ENCODE data around the gene SHANK1.

SHANK1 gene

GRCh38 chr19:50652722-50653121 is 66.9 kb downstream of the SHANK1 start:
- DNase-seq (ENCODE audit: low read depth, low spot score) = no peak

GRCh38 chr19:50651174-50651573 is 68.4 kb downstream of the SHANK1 start:
- no peak for TF ChIP-seq CTCF (IDR thresholded peaks at IDR 0.05; ENCODE audit: insufficient read depth, low read length, missing control alignments)
- ChIA-PET POLR2A (no interaction called here), CTCF (interaction anchor here (1.0 kb wide), 1 partner anchor 19 kb away, joined by 3 read pairs; no protein-coding TSS in a partner anchor)
- H3K4me3 ChIP-seq (ENCODE audit: low read depth, low read length) = no peak overlapping the region
- no peak for DNase-seq (ENCODE audit: low read depth, low spot score)

More at GRCh38 chr19:50652722-50653121, 66.9 kb downstream of the SHANK1 start:
- CTCF ChIA-PET = no interaction called here
- TF ChIP-seq CTCF (IDR thresholded peaks at IDR 0.05; ENCODE audit: insufficient read depth, low read length, missing control alignments) = no peak
- POLR2A ChIA-PET = no interaction called here
- H3K4me3 ChIP-seq (ENCODE audit: low read depth, low read length) = no peak overlapping the region

- DNase-seq (ENCODE audit: low read depth, low spot score) = no peak
- CTCF ChIA-PET = interaction anchor here (1.0 kb wide), 1 partner anchor 20 kb away, joined by 3 read pairs; no protein-coding TSS in a partner anchor
- no peak within 1 kb of the TSS for H3K4me3 ChIP-seq (ENCODE audit: low read depth, low read length)
- POLR2A ChIA-PET = no interaction called here
- no peak for TF ChIP-seq CTCF (IDR thresholded peaks at IDR 0.05; ENCODE audit: insufficient read depth, low read length, missing control alignments)
Observed at GRCh38 chr19:50649433-50650391, 69.9 kb downstream of the SHANK1 start, which contains the start of gene C19orf81. Gene C19orf81 (plus strand): TSS chr19:50649445. CDS start chr19:50649445, 0 bp downstream.

DNA sequence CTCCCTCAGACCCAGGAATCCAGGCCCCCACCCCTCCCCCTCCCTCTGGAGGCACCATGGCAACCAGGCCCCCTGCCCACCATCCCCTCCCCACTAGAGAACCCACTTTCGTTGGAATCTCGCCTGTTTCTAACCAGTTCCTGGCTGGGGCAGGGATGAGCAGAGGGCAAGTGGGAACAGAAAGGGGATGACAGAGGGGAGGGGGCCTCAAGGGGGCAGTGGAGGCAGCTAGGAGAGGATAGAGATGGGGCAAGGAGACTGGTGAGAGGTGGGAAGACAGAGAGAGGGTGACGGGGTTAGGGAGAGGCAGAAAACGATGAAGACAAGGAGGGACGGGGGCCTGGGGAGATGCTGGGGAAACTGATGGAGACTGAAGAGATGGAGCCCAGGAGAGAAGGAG is 70.9 kb downstream of the SHANK1 start:
- H3K4me3 ChIP-seq (ENCODE audit: low read depth, low read length) = no peak overlapping the region
- ChIA-PET CTCF (no interaction called here), POLR2A (no interaction called here)
- TF ChIP-seq CTCF (IDR thresholded peaks at IDR 0.05; ENCODE audit: insufficient read depth, low read length, missing control alignments) = no peak
- no peak for DNase-seq (ENCODE audit: low read depth, low spot score)

DNA sequence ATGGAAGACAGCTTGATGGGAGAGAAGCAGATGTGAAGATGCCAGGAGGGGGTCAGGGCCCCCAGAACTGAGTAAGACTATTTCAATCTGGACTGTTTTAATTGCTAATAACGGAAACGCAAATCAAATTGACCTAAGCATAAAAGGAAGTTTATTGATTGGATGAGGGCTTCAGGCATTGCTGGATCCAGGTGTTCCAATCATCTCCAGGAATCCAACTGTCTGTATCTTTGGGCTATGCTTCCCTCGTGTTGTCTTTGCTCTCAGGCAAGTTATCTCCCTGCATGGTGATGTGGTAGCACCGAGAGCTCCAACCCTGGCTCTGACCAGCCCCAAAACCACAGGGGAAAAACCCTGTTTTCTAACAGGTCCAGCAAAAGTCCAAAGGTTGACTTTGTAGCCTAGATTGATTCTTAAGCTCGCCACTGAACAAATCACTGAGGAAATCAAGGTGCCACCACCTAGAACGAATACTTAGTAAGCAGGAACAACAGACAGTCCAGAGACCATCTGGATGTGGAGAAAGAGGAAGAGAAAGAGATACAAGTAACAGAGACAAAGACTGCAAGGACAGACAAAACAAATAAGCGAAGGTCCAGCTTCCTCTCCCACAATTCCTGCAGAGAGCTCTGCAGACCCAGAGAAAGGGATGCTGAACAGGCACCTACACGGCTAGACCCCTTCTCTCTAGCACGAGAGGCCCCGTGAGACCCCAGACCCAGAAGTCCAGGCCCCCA is 71.6 kb downstream of the SHANK1 start:
- no peak for TF ChIP-seq CTCF (IDR thresholded peaks at IDR 0.05; ENCODE audit: insufficient read depth, low read length, missing control alignments)
- ChIA-PET CTCF (no interaction called here), POLR2A (no interaction called here)
- no peak overlapping the region for H3K4me3 ChIP-seq (ENCODE audit: low read depth, low read length)
- DNase-seq (ENCODE audit: low read depth, low spot score) = no peak

All from AG04449 (cell line).